SJCRH30 (cell line): ENCODE results near the gene MCFD2. TPM values are rescaled to one million over a fixed set of nuclear protein-coding genes. Genes with fewer than 3 reads are reported as not detected.

ENCODE experiments used
- DNase-seq, 2 experiments: peaks; one replicate each; pipeline ENCODE4 v3.0.0-alpha.2; 2015 to 2020
- H3K27ac ChIP-seq: fragments of 250-450 bp; sonication (Bioruptor Pico); 2 replicates; pipeline ENCODE4 v1.5.1; 2020; ENCODE audit warnings: mild to moderate bottlenecking, moderate library complexity
- H3K27me3 ChIP-seq: fragments of 250-450 bp; sonication (Bioruptor Pico); 2 replicates; pipeline ENCODE4 v1.5.1; 2020; ENCODE audit warnings: mild to moderate bottlenecking, moderate library complexity
- H3K36me3 ChIP-seq: fragments of 250-450 bp; sonication (Bioruptor Pico); 2 replicates; pipeline ENCODE4 v1.5.1; 2020; ENCODE audit warnings: mild to moderate bottlenecking, moderate library complexity
- H3K4me1 ChIP-seq: fragments of 250-450 bp; sonication (Bioruptor Pico); 2 replicates; pipeline ENCODE4 v1.5.1; 2020; ENCODE audit warnings: mild to moderate bottlenecking, moderate library complexity
- H3K4me3 ChIP-seq: fragments of 250-450 bp; sonication (Bioruptor Pico); 2 replicates; pipeline ENCODE4 v1.5.1; 2020; ENCODE audit warnings: mild to moderate bottlenecking, moderate library complexity
- H3K9me3 ChIP-seq: fragments of 250-450 bp; sonication (Bioruptor Pico); replicated peaks from 2 replicates; pipeline ENCODE4 v1.5.1; 2020; ENCODE audit warnings: mild to moderate bottlenecking, moderate library complexity
- total RNA-seq: library from RNA; depleted of rRNA; stranded (reverse); fragments of >200 nt; shearing (Covaris generic); gene quantifications from 2 replicates; pipeline ENCODE4 v1.2.3, GENCODE V29; 2014; rRNA removed

MCFD2 gene
- total RNA-seq, 1 experiment from 2014 or later, result 113 TPM

DNA sequence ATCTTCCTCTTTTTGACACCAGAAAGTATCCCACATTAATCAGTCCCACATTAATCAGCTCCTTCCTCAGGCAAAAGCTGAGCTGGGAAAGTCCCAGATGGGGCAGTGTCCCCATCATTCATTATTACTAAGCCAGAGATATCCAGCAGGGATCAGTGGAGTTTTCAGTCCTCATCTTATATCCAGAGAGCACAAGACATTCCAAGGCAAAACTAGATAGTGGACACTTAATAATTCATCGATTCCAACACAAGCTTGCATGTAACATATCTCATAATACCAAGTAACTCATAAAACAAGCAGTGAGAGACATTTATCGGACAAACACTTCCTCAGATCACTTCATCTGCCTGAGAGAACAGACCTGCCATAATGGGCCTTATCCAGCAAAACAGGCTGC, 53.1 kb downstream of the MCFD2 start:
- Histone ChIP-seq H3K4me1 (peaks cover 7% of the 10 kb centered on the region; the same call in 1 of the 2 replicates), H3K27ac (no peak overlapping the region), H3K36me3 (no peaks in the 10 kb centered on the region), H3K27me3 (no peaks in the 10 kb centered on the region), H3K9me3 (peaks cover 9% of the 10 kb centered on the region), H3K4me3 (no peak overlapping the region)
- DNase-seq, result no peak

DNA sequence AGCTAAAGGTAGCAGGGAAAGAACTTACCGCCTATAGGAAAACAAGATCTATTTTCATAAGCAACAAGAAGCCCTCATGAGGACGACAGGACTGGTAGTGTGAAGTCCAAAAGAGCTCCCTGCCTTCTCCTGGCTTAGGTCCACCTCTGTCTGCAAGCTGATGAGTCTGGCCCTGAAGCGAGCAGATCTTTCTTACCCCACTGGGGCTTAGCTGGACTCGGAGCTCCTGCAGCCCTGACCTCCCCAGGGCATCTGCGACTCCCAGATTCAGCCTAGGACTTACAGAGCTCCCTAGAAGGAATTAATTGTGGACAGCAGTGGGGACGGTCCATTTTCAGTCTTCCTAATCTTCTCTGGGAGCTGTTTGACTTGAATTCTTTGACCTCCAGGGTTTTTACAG, 53.7 kb downstream of the MCFD2 start:
- Histone ChIP-seq H3K9me3 (peaks cover 9% of the 10 kb centered on the region), H3K27ac (no peak overlapping the region), H3K4me1 (peaks cover 7% of the 10 kb centered on the region; the same call in 1 of the 2 replicates), H3K4me3 (no peak overlapping the region), H3K27me3 (no peaks in the 10 kb centered on the region), H3K36me3 (no peaks in the 10 kb centered on the region)
- DNase-seq, result no peak

DNA sequence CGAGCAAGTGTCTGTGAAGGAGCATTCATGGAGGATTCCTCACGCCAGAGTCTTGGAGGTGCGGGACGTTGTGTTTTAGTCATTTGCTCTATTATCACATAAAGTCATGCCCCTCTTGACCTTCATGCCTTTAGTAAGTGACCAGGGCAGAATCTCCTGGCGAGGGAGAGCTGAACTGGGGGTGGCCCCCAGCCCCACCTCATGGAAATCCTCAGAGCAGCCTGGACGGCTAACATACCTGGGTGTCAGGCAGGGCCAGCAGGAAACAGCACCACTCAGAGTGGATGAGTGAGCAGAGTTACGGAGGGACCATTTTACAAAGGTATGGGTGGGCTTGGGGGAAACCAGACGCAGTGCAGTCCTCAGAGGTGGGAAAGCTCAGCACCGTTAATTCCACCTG, 56.1 kb downstream of the MCFD2 start:
- H3K4me3 ChIP-seq, result no peak overlapping the region
- no peaks in the 10 kb centered on the region for H3K36me3 ChIP-seq
- H3K9me3 ChIP-seq, result peaks cover 3% of the 10 kb centered on the region
- H3K27me3 ChIP-seq, result no peaks in the 10 kb centered on the region
- no peak overlapping the region for H3K27ac ChIP-seq
- no peak for DNase-seq
- peaks cover 22% of the 10 kb centered on the region for H3K4me1 ChIP-seq

DNA sequence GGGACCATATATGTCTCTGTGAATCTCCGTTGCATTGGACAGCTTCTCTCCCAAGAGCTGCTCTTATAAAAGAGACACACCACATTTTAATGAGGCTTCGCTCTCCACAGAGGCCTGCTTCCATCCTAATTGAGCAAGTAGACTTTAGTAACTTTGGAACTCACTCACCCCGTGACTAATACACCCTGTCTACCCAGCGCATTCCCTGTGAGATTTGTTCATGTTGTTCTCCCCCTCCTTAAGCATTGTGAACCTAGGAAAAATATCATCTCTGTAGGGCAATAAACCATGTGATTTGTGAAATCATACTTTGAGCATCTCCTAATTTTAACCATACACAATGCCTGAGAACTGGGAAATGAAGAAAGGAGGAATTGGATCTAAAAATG, 56.9 kb downstream of the MCFD2 start:
- DNase-seq, result no peak
- Histone ChIP-seq H3K4me3 (no peak overlapping the region), H3K36me3 (no peaks in the 10 kb centered on the region), H3K9me3 (no peaks in the 10 kb centered on the region), H3K4me1 (peaks cover 24% of the 10 kb centered on the region), H3K27me3 (no peaks in the 10 kb centered on the region), H3K27ac (no peak overlapping the region)

DNA sequence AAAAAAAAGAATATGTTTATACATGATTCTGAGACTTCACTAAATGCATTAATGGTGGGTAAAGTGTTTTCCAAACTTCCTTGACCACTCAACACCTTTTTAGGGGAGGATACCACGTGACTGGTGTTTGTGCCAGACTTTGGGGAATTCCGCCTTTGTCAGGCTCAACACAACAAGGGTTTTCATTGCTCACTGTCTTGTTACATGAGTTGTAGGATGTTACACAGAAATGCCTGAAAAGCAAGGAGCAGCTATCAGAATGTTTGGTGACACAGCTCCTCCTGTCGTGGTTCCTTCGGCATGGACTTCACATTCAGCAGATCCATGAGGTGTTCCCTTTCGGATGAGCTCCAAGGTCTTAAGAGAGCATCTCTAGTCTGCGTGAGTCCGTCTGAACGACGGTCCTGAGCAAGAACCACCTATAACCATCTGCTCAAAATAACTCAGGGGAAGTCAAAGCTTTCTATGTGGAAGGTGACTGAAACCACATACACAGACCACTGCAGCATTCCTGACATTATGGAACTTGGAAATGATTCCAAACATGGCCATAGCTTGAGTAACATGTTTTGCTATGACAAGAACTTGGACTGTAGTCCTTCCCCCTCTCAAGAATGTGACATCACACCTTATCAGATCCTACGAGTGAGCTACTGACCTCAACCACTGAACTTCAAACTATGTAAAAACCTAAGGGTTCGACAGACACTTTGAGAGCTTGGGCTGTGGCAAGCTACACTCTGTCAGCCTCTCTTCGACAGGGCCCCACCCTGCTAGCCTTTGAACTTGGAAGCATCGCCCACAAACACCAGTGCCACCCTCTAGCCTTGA, 57.5 kb downstream of the MCFD2 start:
- Histone ChIP-seq H3K27me3 (no peaks in the 10 kb centered on the region), H3K9me3 (no peaks in the 10 kb centered on the region), H3K36me3 (no peaks in the 10 kb centered on the region), H3K4me1 (peaks cover 24% of the 10 kb centered on the region), H3K27ac (no peak overlapping the region), H3K4me3 (no peak overlapping the region)
- no peak for DNase-seq

DNA sequence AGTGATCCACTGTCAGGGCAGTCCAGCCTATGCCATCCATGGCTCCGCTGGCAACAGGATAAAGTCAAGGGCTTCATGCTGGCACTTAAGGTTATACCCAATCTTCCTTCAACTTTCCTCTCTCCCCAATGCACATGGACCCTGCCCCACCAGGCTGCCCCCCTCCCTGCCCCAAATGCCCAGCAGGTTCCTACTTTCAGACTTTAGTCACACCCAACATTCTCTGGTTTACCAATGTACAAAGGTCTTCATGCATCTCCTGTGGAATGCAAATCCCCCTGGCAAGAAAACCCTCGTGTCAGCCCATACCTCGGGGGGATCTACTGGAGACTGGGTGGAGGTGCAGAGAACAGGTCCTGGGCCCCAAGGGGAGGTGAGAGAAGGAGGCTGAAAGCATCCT, 59.3 kb downstream of the MCFD2 start:
- no peaks in the 10 kb centered on the region for H3K36me3 ChIP-seq
- H3K27me3 ChIP-seq, result no peaks in the 10 kb centered on the region
- DNase-seq, result no peak
- peaks cover 24% of the 10 kb centered on the region for H3K4me1 ChIP-seq
- no peaks in the 10 kb centered on the region for H3K9me3 ChIP-seq
- no peak overlapping the region for H3K4me3 ChIP-seq
- H3K27ac ChIP-seq, result no peak overlapping the region

DNA sequence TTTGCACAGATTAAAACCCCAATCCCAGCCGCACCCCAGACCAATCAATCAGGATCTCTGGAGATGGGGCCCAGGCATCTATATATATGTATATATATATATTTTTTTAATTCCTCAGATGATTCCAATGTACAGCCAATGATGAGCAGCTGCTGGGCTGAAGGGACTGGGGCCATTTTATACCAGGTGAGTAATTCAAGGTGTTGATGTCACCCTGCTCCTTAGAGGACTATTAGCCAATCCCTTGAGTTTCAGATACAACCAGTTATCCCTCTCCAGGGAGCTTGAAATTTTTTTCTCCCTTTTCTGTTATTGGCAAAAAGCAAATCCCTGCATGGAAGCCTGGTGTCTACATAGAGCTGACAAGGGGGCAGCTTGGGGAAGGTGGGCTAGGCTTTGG, 59.8 kb downstream of the MCFD2 start:
- Histone ChIP-seq H3K4me3 (no peak overlapping the region), H3K27ac (peak overlapping the region; percentile 54; the same call in 1 of the 2 replicates), H3K9me3 (no peaks in the 10 kb centered on the region), H3K4me1 (peaks cover 24% of the 10 kb centered on the region), H3K27me3 (no peaks in the 10 kb centered on the region), H3K36me3 (no peaks in the 10 kb centered on the region)
- no peak for DNase-seq

DNA sequence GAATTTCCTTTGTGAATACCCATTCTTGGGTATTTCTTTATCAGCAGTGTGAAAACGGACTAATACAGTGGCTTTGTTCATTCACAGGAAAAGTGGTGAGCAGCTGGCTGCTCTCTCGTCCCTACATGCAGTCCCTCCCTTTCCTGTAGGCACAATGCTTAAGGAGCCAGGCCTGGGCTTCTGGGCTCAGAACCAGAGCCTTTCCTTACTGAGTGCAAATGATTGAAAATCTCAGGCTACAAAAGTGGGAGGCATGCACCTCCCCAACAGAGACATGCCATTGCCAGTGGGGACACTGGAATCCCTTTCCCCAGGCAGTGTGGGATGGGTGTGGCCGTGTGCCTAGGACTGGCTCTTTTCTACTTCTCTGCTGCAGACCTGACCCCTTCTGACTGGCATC, 61.3 kb downstream of the MCFD2 start:
- Histone ChIP-seq H3K4me3 (no peak overlapping the region), H3K9me3 (no peaks in the 10 kb centered on the region), H3K27me3 (no peaks in the 10 kb centered on the region), H3K36me3 (no peaks in the 10 kb centered on the region), H3K4me1 (peaks cover 27% of the 10 kb centered on the region), H3K27ac (no peak overlapping the region)
- no peak for DNase-seq

DNA sequence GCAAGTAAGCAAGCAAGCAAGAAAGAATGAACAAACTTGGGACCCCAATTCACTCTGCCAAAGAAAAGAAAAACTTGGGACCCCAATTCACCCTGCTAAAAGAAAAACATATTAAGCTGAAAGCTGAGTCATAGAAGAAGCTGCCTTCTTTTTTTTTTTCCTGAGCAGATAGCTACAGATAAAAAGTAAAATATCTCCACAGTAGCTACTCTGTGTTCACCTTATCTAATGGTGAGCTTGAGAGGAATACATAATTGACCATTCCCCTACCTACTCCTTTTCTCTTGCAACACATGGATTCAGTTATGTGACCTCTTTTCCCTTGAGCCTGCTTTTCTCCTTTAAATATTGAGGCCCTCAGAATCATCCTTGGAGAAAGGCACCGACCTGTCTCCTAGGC, 63.0 kb downstream of the MCFD2 start:
- no peak overlapping the region for H3K4me3 ChIP-seq
- H3K36me3 ChIP-seq, result no peaks in the 10 kb centered on the region
- no peak for DNase-seq
- H3K4me1 ChIP-seq, result peaks cover 32% of the 10 kb centered on the region
- H3K9me3 ChIP-seq, result no peaks in the 10 kb centered on the region
- no peak overlapping the region for H3K27ac ChIP-seq
- no peaks in the 10 kb centered on the region for H3K27me3 ChIP-seq

DNA sequence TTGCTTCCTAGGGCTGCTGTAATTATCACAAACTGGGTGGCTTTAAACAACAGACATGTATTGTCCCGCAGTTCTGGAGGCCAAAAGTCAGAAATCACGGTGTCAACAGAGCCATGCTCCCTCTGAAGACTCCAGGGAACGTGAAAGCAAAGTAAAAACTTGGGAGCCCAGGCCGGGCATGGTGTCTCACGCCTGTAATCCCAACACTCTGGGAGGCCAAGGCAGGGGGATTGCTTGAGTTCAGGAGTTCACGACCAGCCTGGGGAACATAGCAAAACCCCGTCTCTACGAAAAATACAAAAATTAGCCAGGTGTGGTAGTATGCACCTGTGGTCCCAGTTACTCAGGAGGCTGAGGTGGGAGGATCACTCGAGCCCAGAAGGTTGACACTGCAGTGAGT, 63.5 kb downstream of the MCFD2 start:
- Histone ChIP-seq H3K36me3 (no peaks in the 10 kb centered on the region), H3K27me3 (no peaks in the 10 kb centered on the region), H3K27ac (no peak overlapping the region), H3K9me3 (no peaks in the 10 kb centered on the region), H3K4me3 (no peak overlapping the region), H3K4me1 (peaks cover 37% of the 10 kb centered on the region)
- no peak for DNase-seq

Other genes starting within 250 kb of the MCFD2 start
- 24.2 and 25.1 TPM in 2 replicates for gene SOCS5, start 216.5 kb downstream of the MCFD2 start, total RNA-seq
- gene TTC7A, start 25.4 kb upstream of the MCFD2 start, total RNA-seq, result 9.1 and 10.4 TPM in 2 replicates
- 0.14 and 0.33 TPM in 2 replicates for gene STPG4, start 239.5 kb upstream of the MCFD2 start, total RNA-seq